H9 (cell line): Measurements from ENCODE around the gene FBXO22. TPM values are rescaled to one million over a fixed set of nuclear protein-coding genes. Genes with fewer than 3 reads are reported as not detected.

Source experiments
- DNase-seq: peaks from one replicate; pipeline ENCODE4 v3.0.0-alpha.2; 2017
- H2AFZ ChIP-seq: one replicate; pipeline ENCODE4 v1.6.1; 2013; ENCODE audit warnings: mild to moderate bottlenecking, low read length, control low read depth, moderate library complexity
- H2AK5ac ChIP-seq: 2 replicates; pipeline ENCODE4 v1.6.1; 2013; ENCODE audit warnings: low read length, control low read depth, mixed read lengths; ENCODE audit not compliant: insufficient read length
- H2BK120ac ChIP-seq: one replicate; pipeline ENCODE4 v1.6.1; 2013; ENCODE audit warnings: low read depth, mild to moderate bottlenecking, low read length, control low read depth, inconsistent platforms; ENCODE audit not compliant: poor library complexity, severe bottlenecking
- H2BK12ac ChIP-seq: 2 replicates; pipeline ENCODE4 v1.6.1; 2013; ENCODE audit warnings: low read length, control low read depth, mixed read lengths, low read depth; ENCODE audit not compliant: insufficient read length
- H2BK15ac ChIP-seq: 2 replicates; pipeline ENCODE4 v1.6.1; 2013; ENCODE audit warnings: low read depth, low read length, control low read depth
- H2BK20ac ChIP-seq: one replicate; pipeline ENCODE4 v1.6.1; 2013; ENCODE audit warnings: low read depth, mild to moderate bottlenecking, low read length, control low read depth, inconsistent platforms; ENCODE audit not compliant: poor library complexity, severe bottlenecking
- H2BK5ac ChIP-seq: 2 replicates; pipeline ENCODE4 v1.6.1; 2013; ENCODE audit warnings: low read length, control low read depth, mixed read lengths; ENCODE audit not compliant: insufficient read length
- H3K14ac ChIP-seq: 2 replicates; pipeline ENCODE4 v1.6.1; 2013; ENCODE audit warnings: low read length, control low read depth; ENCODE audit not compliant: insufficient read depth
- H3K18ac ChIP-seq: 2 replicates; pipeline ENCODE4 v1.6.1; 2013; ENCODE audit warnings: low read depth, mild to moderate bottlenecking, mixed read lengths, low read length, control low read depth; ENCODE audit not compliant: insufficient read length
- H3K23ac ChIP-seq: 2 replicates; pipeline ENCODE4 v1.6.1; 2013; ENCODE audit warnings: low read length, control low read depth, mixed read lengths, low read depth; ENCODE audit not compliant: insufficient read length
- H3K23me2 ChIP-seq: 2 replicates; pipeline ENCODE4 v1.6.1; 2013; ENCODE audit warnings: low read depth, mild to moderate bottlenecking, mixed read lengths, low read length, control low read depth; ENCODE audit not compliant: insufficient read length, poor library complexity, severe bottlenecking
- H3K27ac ChIP-seq: 2 replicates; pipeline ENCODE4 v1.5.1; 2013; ENCODE audit warnings: low read length, control low read depth, mixed read lengths, low read depth; ENCODE audit not compliant: insufficient read length
- H3K27me3 ChIP-seq: 2 replicates; pipeline ENCODE4 v1.6.1; 2013; ENCODE audit warnings: low read length, control low read depth, inconsistent platforms; ENCODE audit not compliant: insufficient read depth
- H3K4ac ChIP-seq: 2 replicates; pipeline ENCODE4 v1.6.1; 2013; ENCODE audit warnings: low read depth, mild to moderate bottlenecking, control low read depth, inconsistent platforms, low read length, moderate library complexity
- H3K4me1 ChIP-seq: 2 replicates; pipeline ENCODE4 v1.6.1; 2013; ENCODE audit warnings: low read length, control low read depth, inconsistent platforms; ENCODE audit not compliant: insufficient read depth
- H3K4me2 ChIP-seq: 2 replicates; pipeline ENCODE4 v1.6.1; 2013; ENCODE audit warnings: low read length, control low read depth, mixed read lengths; ENCODE audit not compliant: insufficient read length, insufficient read depth
- H3K56ac ChIP-seq: 2 replicates; pipeline ENCODE4 v1.6.1; 2013; ENCODE audit warnings: low read depth, mild to moderate bottlenecking, mixed read lengths, low read length, control low read depth; ENCODE audit not compliant: insufficient read length
- H3K79me1 ChIP-seq: 2 replicates; pipeline ENCODE4 v1.6.1; 2013; ENCODE audit warnings: low read depth, mild to moderate bottlenecking, moderate library complexity, low read length, control low read depth, inconsistent platforms; ENCODE audit not compliant: insufficient read depth, poor library complexity, severe bottlenecking
- H3K79me2 ChIP-seq: 2 replicates; pipeline ENCODE4 v1.6.1; 2013; ENCODE audit warnings: low read length, control low read depth, inconsistent platforms; ENCODE audit not compliant: insufficient read depth
- H3K9ac ChIP-seq: 2 replicates; pipeline ENCODE4 v1.6.1; 2013; ENCODE audit warnings: low read length, control low read depth, mixed read lengths; ENCODE audit not compliant: insufficient read length; ENCODE audit errors: extremely low read depth
- H3K9me3 ChIP-seq: one replicate; pipeline ENCODE4 v1.6.1; 2013; ENCODE audit warnings: low read depth, low read length, inconsistent platforms; ENCODE audit not compliant: control insufficient read depth
- H3T11ph ChIP-seq: one replicate; pipeline ENCODE4 v1.6.1; 2013; ENCODE audit warnings: mild to moderate bottlenecking, low read length, control low read depth, inconsistent platforms
- H4K20me1 ChIP-seq: one replicate; pipeline ENCODE4 v1.6.1; 2013; ENCODE audit not compliant: control insufficient read depth, insufficient read length, insufficient read depth
- H4K5ac ChIP-seq: 2 replicates; pipeline ENCODE4 v1.6.1; 2013; ENCODE audit warnings: low read depth, mild to moderate bottlenecking, mixed read lengths, low read length, control low read depth; ENCODE audit not compliant: insufficient read length
- H4K8ac ChIP-seq: replicated peaks from 2 replicates; pipeline ENCODE4 v1.6.1; 2013; ENCODE audit warnings: low read length, control low read depth, mixed read lengths, low read depth; ENCODE audit not compliant: insufficient read length
- H4K91ac ChIP-seq: 2 replicates; pipeline ENCODE4 v1.6.1; 2013; ENCODE audit warnings: low read depth, mild to moderate bottlenecking, moderate library complexity, mixed read lengths, low read length, control low read depth; ENCODE audit not compliant: insufficient read length
- H3K27ac Mint-ChIP-seq, 3 experiments: 2 replicates in 2 of 3; 3 replicates in 1 of 3; pipeline ENCODE4 v1.8.0; 2020 to 2021; ENCODE audit warnings: mixed read lengths in 3 of 3, mild to moderate bottlenecking in 1 of 3, moderate library complexity in 1 of 3
- H3K27me3 Mint-ChIP-seq: 2 replicates; pipeline ENCODE4 v1.8.0; 2021; ENCODE audit warnings: low read depth, mild to moderate bottlenecking, moderate library complexity, mixed read lengths
- H3K36me3 Mint-ChIP-seq, 3 experiments: 2 replicates in 2 of 3; 3 replicates in 1 of 3; pipeline ENCODE4 v1.8.0; 2020 to 2021; ENCODE audit warnings: low read depth in 3 of 3, mixed read lengths in 3 of 3; ENCODE audit not compliant: insufficient read depth in 1 of 3
- H3K4me1 Mint-ChIP-seq, 2 experiments: 2 replicates each; pipeline ENCODE4 v1.8.0; 2020; ENCODE audit warnings: mixed read lengths in 2 of 2
- H3K4me3 Mint-ChIP-seq, 2 experiments: 2 replicates in 1 of 2; 3 replicates in 1 of 2; pipeline ENCODE4 v1.8.0; 2020 to 2021; ENCODE audit warnings: mild to moderate bottlenecking in 2 of 2, mixed read lengths in 2 of 2, moderate library complexity in 1 of 2
- H3K9me3 Mint-ChIP-seq, 2 experiments: 2 replicates in 1 of 2; 3 replicates in 1 of 2; pipeline ENCODE4 v1.8.0; 2020; ENCODE audit warnings: mild to moderate bottlenecking in 2 of 2, mixed read lengths in 2 of 2, moderate library complexity in 1 of 2
- CTCF ChIP-seq: fragments of 200-600 bp; sonication (generic); conservative IDR thresholded peaks from 3 replicates; pipeline ENCODE4 v1.8.0; 2021; ENCODE audit warnings: antibody characterized with exemption, mild to moderate bottlenecking
- WGBS: extraction: QIAGEN DNeasy Blood & Tissue Kit; methylation state at CpG from one replicate; pipeline ENCODE4 v1.1.7; 2013; ENCODE audit warnings: missing lambda C conversion rate, low lambda C conversion rate, mixed read lengths; ENCODE audit not compliant: insufficient read length; ENCODE audit errors: extremely low coverage; 5-methylcytosine and 5-hydroxymethylcytosine counted together
- total RNA-seq: library from RNA; stranded (reverse); gene quantifications from 2 replicates; pipeline ENCODE4 v1.2.1, GENCODE V29; 2021

Gene FBXO22
- total RNA-seq, 1 experiment from 2014 or later: 59.9 TPM

DNA sequence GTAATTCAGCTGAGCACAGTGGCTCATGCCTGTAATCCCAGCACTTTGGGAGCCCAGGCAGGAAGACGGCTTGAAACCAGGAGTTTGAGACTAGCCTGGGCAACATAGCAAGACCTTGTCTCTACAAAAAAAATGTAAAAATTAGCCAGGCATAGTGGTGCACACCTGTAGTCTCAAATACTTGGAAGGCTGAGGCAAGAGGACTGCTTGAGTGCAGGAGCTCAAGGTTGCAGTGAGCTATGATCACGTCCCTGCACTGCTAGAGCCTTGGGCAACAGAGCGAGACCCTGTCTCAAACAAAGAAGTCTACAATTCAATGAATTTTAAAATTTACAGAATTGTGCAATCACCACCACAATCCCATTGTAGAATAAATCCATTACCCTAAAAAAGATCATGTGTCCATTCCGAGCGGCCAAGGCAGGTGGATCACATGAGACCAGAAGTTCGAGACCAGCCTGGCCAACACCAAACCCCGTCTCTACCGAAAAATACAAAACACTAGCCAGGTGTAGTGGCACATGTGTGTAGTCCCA lies 45.2 kb downstream of the FBXO22 start:
- H3K23me2 ChIP-seq: no peaks in the 10 kb centered on the region
- no peak overlapping the region for H3K9ac ChIP-seq
- no peak overlapping the region for H4K91ac ChIP-seq
- no peak overlapping the region for H3K56ac ChIP-seq
- no peak for DNase-seq
- Mint-ChIP-seq H3K36me3 (peaks cover 0 to 2% (median 0%) of the 10 kb centered on the region in 3 experiments; a peak in 2 of 7 replicates), H3K9me3 (peaks cover 3% of the 10 kb centered on the region in 2 experiments; a peak in 3 of 5 replicates), H3K4me1 (no peaks in the 10 kb centered on the region), H3K4me3 (no peak overlapping the region), H3K27ac (no peak overlapping the region), H3K27me3 (peaks cover 5% of the 10 kb centered on the region)
- no peak overlapping the region for H2BK120ac ChIP-seq
- no peak overlapping the region for H2BK12ac ChIP-seq
- no peaks in the 10 kb centered on the region for H4K20me1 ChIP-seq
- no peak overlapping the region for H3K23ac ChIP-seq
- no peaks in the 10 kb centered on the region for H3K79me1 ChIP-seq
- H3K27ac ChIP-seq: no peak overlapping the region
- no peaks in the 10 kb centered on the region for H3K9me3 ChIP-seq
- H3K79me2 ChIP-seq: no peaks in the 10 kb centered on the region
- H3K27me3 ChIP-seq: no peaks in the 10 kb centered on the region
- no peak overlapping the region for H3K14ac ChIP-seq
- no peak overlapping the region for H4K8ac ChIP-seq
- no peak overlapping the region for H2AFZ ChIP-seq
- H2BK20ac ChIP-seq: no peak overlapping the region
- no peak for TF ChIP-seq CTCF
- no peak overlapping the region for H2BK5ac ChIP-seq
- H3K18ac ChIP-seq: no peak overlapping the region
- WGBS: no CpG with 5 or more reads among the region's 8 CpGs
- no peak overlapping the region for H4K5ac ChIP-seq
- H3K4ac ChIP-seq: no peak overlapping the region
- no peak overlapping the region for H3T11ph ChIP-seq
- H3K4me2 ChIP-seq: no peak overlapping the region
- H3K4me1 ChIP-seq: no peaks in the 10 kb centered on the region
- no peak overlapping the region for H2AK5ac ChIP-seq
- no peak overlapping the region for H2BK15ac ChIP-seq
